ENCODE measurements around the gene SH2D4B.

The SH2D4B gene

GRCh38 chr10:80504158-80504811, 33.4 kb upstream of the SH2D4B start:
- DNase-seq (ENCODE audit: low spot score), result no peak

DNA sequence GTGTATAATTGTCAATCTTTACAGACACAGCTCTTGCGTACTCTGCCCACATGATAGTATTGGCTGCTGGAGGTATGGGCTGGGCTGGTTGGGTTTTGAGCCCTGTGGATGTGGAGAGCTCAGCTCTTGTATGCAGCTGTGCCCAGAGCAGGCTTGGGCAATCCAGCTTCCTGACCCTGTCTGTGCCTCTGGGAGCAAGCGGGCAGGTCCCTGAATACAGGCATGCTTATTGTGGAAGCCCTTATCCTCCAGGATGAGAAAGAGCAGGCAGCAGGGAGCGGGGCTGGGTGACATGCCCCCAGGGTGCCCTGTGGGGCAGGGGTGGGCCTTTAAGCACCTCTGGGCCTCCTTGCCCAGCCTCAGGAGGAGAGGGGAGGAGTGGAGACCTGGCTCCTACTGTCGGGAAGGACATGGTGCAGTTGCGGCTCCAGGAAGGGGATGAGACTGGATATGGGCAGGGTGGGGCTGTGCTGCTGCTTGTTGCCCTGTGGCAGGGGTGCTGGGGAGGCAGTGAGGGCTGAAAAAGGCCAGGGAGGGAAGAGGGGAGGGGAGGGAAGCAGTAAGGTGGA, 32.7 kb upstream of the SH2D4B start:
- DNase-seq (ENCODE audit: low spot score), result no peak

- DNase-seq (ENCODE audit: low spot score), result no peak
Measured at GRCh38 chr10:80506189-80506575, 31.5 kb upstream of the SH2D4B start.

GRCh38 chr10:80506836-80507487, 30.7 kb upstream of the SH2D4B start:
- DNase-seq (ENCODE audit: low spot score), result no peak

- no peak for DNase-seq (ENCODE audit: low spot score)
Measured at GRCh38 chr10:80509108-80509402, 28.6 kb upstream of the SH2D4B start.

DNA sequence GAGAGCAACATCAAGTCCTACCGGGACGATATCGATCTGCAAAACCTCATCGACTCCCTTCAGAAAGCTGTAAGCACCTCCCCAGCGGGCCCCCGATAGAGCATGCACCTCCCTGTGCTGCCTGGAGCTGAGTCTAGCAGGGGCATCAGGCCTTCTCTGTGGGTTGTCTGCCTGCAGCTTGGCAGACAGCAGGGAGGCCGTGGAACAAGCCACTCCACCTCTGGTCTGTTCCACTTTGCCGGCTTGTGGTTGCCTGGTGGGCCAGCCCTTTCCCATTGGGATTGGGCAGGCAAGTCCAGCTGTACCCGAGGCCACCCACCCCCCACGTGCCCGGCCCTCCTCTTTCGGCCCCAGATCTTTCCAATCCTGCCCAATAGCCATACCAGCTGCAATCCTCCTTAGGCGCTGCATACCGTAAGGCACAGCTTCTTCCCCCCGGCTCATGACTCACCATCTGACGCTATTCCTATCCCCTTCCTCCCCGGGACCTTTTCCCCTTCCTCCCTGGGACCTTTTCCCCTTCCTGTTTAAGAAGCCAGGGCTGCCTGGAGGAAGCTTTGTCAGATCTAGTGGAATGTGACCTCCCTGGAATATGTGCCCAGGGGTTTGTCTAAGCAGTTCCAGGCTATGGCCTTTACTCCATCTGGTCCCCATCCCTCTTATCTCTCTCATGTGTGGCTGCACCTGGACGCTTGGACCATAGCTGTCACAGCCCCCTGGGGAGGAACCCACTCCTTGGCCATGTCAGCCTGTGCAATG, 28.1 kb upstream of the SH2D4B start:
- no peak for DNase-seq (ENCODE audit: low spot score)

DNA sequence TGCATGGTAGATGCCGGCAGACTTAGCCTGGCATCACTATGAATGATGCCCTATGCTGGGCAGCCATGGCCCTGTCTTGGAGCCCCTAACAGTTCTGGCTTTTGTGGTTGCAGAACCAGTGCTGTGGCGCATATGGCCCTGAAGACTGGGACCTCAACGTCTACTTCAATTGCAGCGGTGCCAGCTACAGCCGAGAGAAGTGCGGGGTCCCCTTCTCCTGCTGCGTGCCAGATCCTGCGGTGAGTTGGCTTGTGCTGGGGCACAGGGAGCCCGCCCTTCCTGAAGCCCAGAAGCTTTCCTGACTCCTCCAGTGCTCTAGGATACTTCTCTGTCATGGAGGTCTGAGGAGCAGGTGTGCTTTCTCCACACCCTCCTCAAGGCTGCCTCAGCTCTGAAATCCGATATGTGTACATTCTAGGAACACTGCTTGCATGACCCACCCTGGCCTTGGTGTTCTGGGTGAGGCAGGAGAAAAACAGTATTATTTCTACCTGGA, 25.6 kb upstream of the SH2D4B start:
- DNase-seq (ENCODE audit: low spot score), result no peak

GRCh38 chr10:80513106-80513505, 24.6 kb upstream of the SH2D4B start:
- DNase-seq (ENCODE audit: low spot score), result no peak

DNA sequence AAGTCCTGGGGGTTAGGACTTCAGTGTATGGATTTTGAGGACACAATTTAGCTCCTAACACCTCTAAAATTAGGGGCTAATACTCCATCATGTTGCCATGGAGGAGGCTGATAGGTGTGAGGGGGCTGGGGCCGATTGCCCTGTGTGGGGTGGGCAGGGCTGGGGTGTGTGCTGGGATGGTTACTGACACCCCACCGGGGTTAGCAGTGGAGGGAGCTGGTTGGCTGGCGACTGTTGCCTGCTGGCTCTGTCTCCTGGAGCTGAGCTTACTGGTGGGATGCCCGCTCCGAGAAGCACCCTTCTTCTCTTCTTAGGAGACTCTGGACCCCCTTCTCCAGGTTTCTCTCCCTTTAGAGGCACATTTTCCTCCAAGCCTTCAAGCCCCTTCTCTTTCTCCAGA, 22.2 kb upstream of the SH2D4B start:
- no peak for DNase-seq (ENCODE audit: low spot score)

DNA sequence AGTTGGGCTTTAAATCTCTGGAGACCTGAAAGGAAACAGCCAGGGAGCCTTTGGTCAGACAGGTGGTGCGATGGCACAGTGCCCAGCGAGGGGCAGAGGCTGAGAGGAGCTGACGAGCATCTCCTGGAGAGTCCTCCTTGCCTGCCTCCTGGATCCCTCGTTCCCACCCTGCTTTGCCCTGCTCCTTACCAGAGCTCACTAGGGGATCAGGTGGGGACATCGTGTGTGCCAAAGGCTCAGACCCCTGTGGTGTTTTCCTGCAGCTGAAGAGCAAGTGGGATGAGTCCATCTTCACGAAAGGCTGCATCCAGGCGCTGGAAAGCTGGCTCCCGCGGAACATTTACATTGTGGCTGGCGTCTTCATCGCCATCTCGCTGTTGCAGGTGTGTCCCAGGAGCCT, 21.8 kb upstream of the SH2D4B start:
- DNase-seq (ENCODE audit: low spot score), result no peak

DNA sequence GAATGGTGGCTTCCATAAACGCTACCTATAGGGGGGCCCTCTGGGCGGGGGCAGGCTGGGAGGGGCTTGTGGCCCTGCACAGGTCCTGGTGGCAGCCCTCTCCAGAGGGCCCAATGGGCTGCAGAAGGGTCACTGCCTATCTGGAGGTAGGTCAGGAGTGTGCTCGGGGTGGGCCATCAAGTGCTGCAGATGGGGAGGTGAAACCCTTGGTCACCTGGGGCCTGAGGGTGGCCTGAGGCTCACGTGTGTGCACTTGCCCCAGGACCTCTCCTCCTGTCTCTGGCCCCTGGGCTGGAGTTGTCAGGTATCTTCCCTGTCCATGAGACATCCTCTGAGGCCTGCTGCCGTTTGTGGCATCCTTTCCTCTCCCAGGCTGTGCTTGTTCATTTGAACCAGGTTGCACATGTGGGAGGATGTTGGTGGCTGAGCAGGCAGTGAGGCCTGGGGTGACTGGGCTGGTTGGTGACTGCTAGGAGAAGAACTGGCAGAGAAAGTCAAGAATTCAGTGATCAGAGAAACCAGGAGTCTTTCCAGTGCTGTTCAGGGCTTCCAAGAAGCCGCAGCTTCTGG, 21.1 kb upstream of the SH2D4B start:
- no peak for DNase-seq (ENCODE audit: low spot score)

DNA sequence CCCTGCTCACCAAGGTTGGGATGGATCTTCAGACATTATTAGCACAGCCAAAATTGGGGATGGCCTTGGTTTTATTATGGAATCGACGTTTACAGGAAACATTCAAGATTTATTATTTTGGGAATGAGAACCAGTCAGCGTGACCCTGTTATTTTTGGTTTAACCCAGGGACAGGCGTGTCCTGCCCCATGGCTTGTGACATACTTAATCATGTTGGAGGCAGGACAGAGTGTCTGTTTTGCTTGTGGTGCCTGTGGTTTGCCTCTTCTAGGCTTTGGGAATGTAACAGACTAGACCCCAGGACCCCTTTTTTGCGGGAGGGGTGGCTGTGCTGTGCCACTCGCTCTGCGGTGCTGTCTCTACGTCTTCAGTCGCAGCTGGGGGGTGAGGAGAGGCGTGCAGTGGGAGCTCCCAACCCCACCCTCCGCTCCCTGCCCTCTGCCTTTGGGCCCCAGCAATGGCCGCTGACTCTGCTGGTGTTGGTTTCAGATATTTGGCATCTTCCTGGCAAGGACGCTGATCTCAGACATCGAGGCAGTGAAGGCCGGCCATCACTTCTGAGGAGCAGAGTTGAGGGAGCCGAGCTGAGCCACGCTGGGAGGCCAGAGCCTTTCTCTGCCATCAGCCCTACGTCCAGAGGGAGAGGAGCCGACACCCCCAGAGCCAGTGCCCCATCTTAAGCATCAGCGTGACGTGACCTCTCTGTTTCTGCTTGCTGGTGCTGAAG, 20.1 kb upstream of the SH2D4B start:
- no peak for DNase-seq (ENCODE audit: low spot score)

- no peak for DNase-seq (ENCODE audit: low spot score)
Measured at GRCh38 chr10:80518143-80518806, 19.4 kb upstream of the SH2D4B start.

- no peak for DNase-seq (ENCODE audit: low spot score)
Measured at GRCh38 chr10:80518807-80519360, 18.8 kb upstream of the SH2D4B start.

GRCh38 chr10:80519936-80520650, 17.6 kb upstream of the SH2D4B start:
- no peak for DNase-seq (ENCODE audit: low spot score)

DNA sequence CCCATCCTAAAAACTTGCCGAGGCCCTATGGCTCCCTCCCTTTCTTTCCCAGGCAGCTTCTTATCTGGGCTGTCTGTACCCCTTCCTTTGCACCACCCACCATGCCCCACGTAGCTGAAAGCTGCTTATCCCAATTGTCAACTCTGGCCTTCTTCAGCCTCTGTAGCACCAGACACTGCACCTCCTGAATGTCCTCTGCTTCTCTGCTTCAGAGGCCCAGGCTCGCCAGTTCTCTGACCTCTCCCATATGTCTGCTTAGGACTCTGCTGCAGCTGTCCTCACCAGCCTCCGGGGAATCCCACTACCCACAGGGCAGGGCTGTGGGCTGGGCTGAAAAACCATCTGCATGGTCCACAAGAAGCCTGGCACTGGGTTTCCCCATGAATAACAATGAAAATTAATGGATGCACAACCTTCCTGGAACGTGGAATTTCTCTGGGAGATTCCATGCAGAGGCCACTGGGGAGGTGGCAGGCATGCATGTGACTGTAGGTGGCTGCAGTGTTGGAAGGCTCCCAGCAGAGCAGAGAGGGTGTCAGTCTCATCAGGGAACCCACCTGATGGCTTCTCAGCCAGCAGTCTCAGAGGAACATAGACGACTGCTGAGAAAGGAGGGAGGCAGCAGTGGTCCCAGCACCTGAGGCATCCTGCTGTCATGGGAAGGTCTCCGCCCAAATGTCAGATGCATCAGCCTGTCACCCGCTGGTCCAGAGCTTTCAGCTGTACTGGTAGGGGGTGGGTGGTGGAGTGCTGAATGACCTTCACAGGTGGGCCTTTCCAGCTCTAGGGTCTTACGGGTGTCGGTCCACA, 16.8 kb upstream of the SH2D4B start:
- DNase-seq (ENCODE audit: low spot score), result no peak

DNA sequence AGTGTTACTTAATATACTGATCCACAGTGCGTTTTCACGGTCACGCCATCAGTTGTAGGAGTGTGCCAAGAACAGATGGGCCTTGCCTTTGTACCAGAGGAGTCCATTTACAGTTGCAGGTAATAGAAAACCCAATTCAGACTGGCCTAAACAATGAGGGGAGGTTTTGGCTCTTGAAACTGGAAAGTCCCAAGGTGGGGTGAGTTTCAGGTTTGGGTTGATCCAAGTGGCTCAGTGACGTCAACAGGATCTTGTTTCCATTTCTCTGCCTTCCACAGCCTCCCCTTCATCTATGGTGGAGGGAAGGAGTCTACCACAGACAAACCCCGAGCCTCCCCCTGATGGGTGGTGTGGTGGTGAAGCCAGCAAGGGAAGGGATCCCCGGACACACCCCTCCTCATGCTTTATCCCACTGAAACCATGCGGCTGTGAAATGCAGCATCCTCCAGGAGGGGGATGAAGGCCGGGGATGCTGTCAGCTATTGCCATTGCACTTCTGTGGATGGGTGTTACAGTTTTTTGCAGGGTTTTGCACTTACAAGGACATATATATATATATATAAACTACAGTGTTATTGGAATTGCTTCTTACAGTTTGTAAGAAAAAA, 14.8 kb upstream of the SH2D4B start:
- no peak for DNase-seq (ENCODE audit: low spot score)

- DNase-seq (ENCODE audit: low spot score), result no peak
Measured at GRCh38 chr10:80523773-80524172, 13.9 kb upstream of the SH2D4B start.
